Measurements from ENCODE around the gene CDV3.

DNA sequence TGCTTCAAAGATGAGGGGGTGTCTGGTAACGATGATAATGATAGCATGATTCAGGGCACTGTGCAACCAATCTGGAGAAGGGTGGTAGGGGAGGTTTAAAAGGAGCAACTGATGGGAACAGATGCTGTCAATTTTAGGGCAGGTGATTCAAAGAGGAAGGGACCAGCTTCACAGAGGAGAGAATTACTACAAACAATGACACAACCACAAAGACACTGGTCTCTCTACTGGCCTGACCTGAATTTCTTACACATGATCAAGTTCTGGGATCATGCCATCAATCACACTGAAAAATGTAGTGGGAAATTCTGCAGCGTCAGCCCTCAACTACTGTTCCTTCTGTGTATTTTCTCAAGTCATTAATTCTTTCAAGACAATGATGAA lies 2.6 kb upstream of the CDV3 start:
- TF ChIP-seq, protein P1, sequence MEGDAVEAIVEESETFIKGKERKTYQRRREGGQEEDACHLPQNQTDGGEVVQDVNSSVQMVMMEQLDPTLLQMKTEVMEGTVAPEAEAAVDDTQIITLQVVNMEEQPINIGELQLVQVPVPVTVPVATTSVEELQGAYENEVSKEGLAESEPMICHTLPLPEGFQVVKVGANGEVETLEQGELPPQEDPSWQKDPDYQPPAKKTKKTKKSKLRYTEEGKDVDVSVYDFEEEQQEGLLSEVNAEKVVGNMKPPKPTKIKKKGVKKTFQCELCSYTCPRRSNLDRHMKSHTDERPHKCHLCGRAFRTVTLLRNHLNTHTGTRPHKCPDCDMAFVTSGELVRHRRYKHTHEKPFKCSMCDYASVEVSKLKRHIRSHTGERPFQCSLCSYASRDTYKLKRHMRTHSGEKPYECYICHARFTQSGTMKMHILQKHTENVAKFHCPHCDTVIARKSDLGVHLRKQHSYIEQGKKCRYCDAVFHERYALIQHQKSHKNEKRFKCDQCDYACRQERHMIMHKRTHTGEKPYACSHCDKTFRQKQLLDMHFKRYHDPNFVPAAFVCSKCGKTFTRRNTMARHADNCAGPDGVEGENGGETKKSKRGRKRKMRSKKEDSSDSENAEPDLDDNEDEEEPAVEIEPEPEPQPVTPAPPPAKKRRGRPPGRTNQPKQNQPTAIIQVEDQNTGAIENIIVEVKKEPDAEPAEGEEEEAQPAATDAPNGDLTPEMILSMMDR (optimal IDR thresholded peaks at IDR 0.05 in 1 of 3, IDR thresholded peaks at IDR 0.05 in 1 of 3, conservative IDR thresholded peaks at IDR 0.05 in 1 of 3; ENCODE audit: extremely low read depth in 1 of 3, insufficient read depth in 2 of 3, low read length in 3 of 3) = no peak
- TF ChIP-seq EZH2 (IDR thresholded peaks at IDR 0.05; ENCODE audit: low read length) = no peak

All from keratinocyte (primary cell).